K562 (cell line): Measurements from ENCODE around the gene DESI2. TPM values are rescaled to one million over a fixed set of nuclear protein-coding genes. Genes with fewer than 3 reads are reported as not detected.
A peak's percentile ranks its signal among the peaks of the same experiment; 100 is the strongest.
"Not testable (repeated sequence)": the region's sequence is repeated elsewhere in the genome, so short reads cannot be mapped to it uniquely, and the experiment has no call there.

Source experiments
- ATAC-seq: fragments of 200-7000 bp; cut with Tn5 transposase; 3 replicates; pipeline ENCODE4 v1.9.1; 2020; ENCODE audit warnings: moderate library complexity
- BruUV-seq: library from RNA; stranded (reverse); fragments of 400-500 nt; replicated peaks from 2 replicates; lab custom pipeline; 2021; lab: Mats Ljungman, UMichigan
- CTCF ChIA-PET: fragments of 300-600 bp; formaldehyde crosslinking; extraction: SDS; loops from one replicate; lab custom pipeline; 2021; ENCODE audit warnings: low intra/inter-chr PET ratio; lab: Yijun Ruan, JAX
- POLR2A ChIA-PET: fragments of 300-600, 350-650 bp; sonication (Branson Sonifier 250); formaldehyde crosslinking; extraction: SDS; loops from one replicate; lab custom pipeline; 2021; ENCODE audit warnings: antibody characterized with exemption, inconsistent platforms; lab: Yijun Ruan, JAX
- DNase-seq, 4 experiments: peaks; one replicate each; pipeline versions ENCODE4 v3.0.0 to v3.0.0-alpha.2; 2011 to 2018; ENCODE audit warnings: low spot score in 3 of 4, mixed read lengths in 3 of 4; ENCODE audit errors: extremely low read depth in 1 of 4
- FAIRE-seq: peaks from 2 replicates; lab custom pipeline; 2011; peaks lifted over from hg19 to GRCh38; lab: Jason Lieb, UNC
- H2AFZ ChIP-seq: 2 replicates; pipeline ENCODE4 v1.6.0; 2011; ENCODE audit warnings: low read depth, low read length, control low read depth, inconsistent platforms
- H3K27ac ChIP-seq: fragments of 200-600 bp; 3 replicates; pipeline ENCODE4 v1.8.0; 2011; ENCODE audit warnings: low read depth, mild to moderate bottlenecking, control low read depth, inconsistent platforms, low read length, moderate library complexity, mixed read lengths; ENCODE audit errors: extremely low read depth
- H3K27me3 ChIP-seq, 2 experiments: fragments of 300-600 bp in 1 of 2; 2 replicates in 1 of 2; 3 replicates in 1 of 2; pipeline versions ENCODE4 v1.6.0 to v1.8.0; 2011; ENCODE audit warnings: inconsistent platforms in 2 of 2, low read length in 2 of 2, mild to moderate bottlenecking in 1 of 2, mixed read lengths in 1 of 2, moderate library complexity in 1 of 2; ENCODE audit not compliant: control insufficient read depth in 2 of 2, insufficient read depth in 2 of 2
- H3K36me3 ChIP-seq: fragments of 300-600 bp; 3 replicates; pipeline ENCODE4 v1.8.0; 2011; ENCODE audit warnings: mild to moderate bottlenecking, low read length, inconsistent platforms; ENCODE audit not compliant: control insufficient read depth, insufficient read depth
- H3K4me1 ChIP-seq, 2 experiments: fragments of 200-600 bp in 1 of 2; replicated peaks in 1 of 2; 2 replicates in 1 of 2; 3 replicates in 1 of 2; pipeline versions ENCODE4 v1.5.1 to v1.8.0; 2011; ENCODE audit warnings: inconsistent platforms in 2 of 2, low read length in 2 of 2, mild to moderate bottlenecking in 1 of 2, mixed read lengths in 1 of 2, moderate library complexity in 1 of 2; ENCODE audit not compliant: control insufficient read depth in 2 of 2, insufficient read depth in 2 of 2
- H3K4me2 ChIP-seq: 2 replicates; pipeline ENCODE4 v1.6.1; 2011; ENCODE audit warnings: low read length, control low read depth, inconsistent platforms, mixed read lengths; ENCODE audit not compliant: insufficient read depth
- H3K4me3 ChIP-seq: fragments of 200-600 bp; sonication (generic), shearing (Covaris generic); 2 replicates; pipeline ENCODE4 v1.5.1; 2016; ENCODE audit warnings: control low read depth, inconsistent platforms
- H3K79me2 ChIP-seq: fragments of 200-600 bp; 3 replicates; pipeline ENCODE4 v1.8.0; 2011; ENCODE audit warnings: low read length, inconsistent platforms; ENCODE audit not compliant: control insufficient read depth, insufficient read depth
- H3K9ac ChIP-seq, 2 experiments: 2 replicates each; pipeline versions ENCODE4 v1.6.0 to v1.6.1; 2011; ENCODE audit warnings: low read depth in 2 of 2, low read length in 2 of 2, control low read depth in 1 of 2, inconsistent platforms in 1 of 2, mild to moderate bottlenecking in 1 of 2, mixed read lengths in 1 of 2; ENCODE audit not compliant: insufficient read depth in 1 of 2
- H3K9me1 ChIP-seq: one replicate; pipeline ENCODE4 v1.6.0; 2011; ENCODE audit warnings: inconsistent platforms, mild to moderate bottlenecking, low read length, moderate library complexity; ENCODE audit not compliant: control insufficient read depth, insufficient read depth
- H3K9me3 ChIP-seq: replicated peaks from 2 replicates; pipeline ENCODE4 v1.5.1; 2011; ENCODE audit warnings: low read depth, low read length, inconsistent platforms; ENCODE audit not compliant: control insufficient read depth, insufficient read depth
- H4K20me1 ChIP-seq: replicated peaks from 2 replicates; pipeline ENCODE4 v1.6.1; 2011; ENCODE audit warnings: low read length, inconsistent platforms, mixed read lengths; ENCODE audit not compliant: control insufficient read depth, insufficient read depth
- CEBPG ChIP-seq, 3 experiments: fragments of 200-800 bp in 1 of 3; sonication (Bioruptor generic) in 1 of 3; sonication (generic) in 1 of 3; formaldehyde crosslinking in 1 of 3; IDR thresholded peaks in 2 of 3; conservative IDR thresholded peaks in 1 of 3; 2 replicates each; pipeline versions ENCODE4 v1.6.1 to v1.8.0; 2016 to 2022; ENCODE audit warnings: missing compliant biosample characterization in 2 of 3, missing genetic modification characterization in 2 of 3, mild to moderate bottlenecking in 1 of 3, missing genetic modification reagents in 1 of 3
- NFYB ChIP-seq: IDR thresholded peaks from 2 replicates; pipeline ENCODE4 v1.6.1; 2011; ENCODE audit warnings: mild to moderate bottlenecking, moderate library complexity; ENCODE audit not compliant: insufficient read length; ENCODE audit errors: extremely low read depth
- SMAD2 ChIP-seq: fragments of 150-350 bp; IDR thresholded peaks from 2 replicates; pipeline ENCODE4 v1.6.1; 2014; ENCODE audit warnings: low read depth, mild to moderate bottlenecking, low read length
- TRIM24 ChIP-seq, 2 experiments: fragments of 450-650 bp; IDR thresholded peaks; 2 replicates each; pipeline ENCODE4 v1.6.1; 2016
- ZNF316 ChIP-seq: fragments of 450-650 bp; IDR thresholded peaks from 2 replicates; pipeline ENCODE4 v1.6.1; 2016
- WGBS: fragments of 100-300 bp; shearing (Covaris generic); methylation state at CpG from one replicate; pipeline ENCODE4 v1.1.6; 2016; ENCODE audit warnings: low coverage, mixed read lengths; ENCODE audit not compliant: insufficient coverage; ENCODE audit errors: missing lambda C conversion rate; 5-methylcytosine and 5-hydroxymethylcytosine counted together
- in situ Hi-C: fragments of 300-500 bp; cut with MboI; formaldehyde crosslinking; loops from 4 replicates; pipeline ENCODE4 v1.15.0; 2018; ENCODE audit warnings: inconsistent platforms, mixed read lengths
- intact Hi-C: fragments of 100-400 bp; cut with micrococcal nuclease; formaldehyde crosslinking; loops from 2 replicates; pipeline ENCODE4 v1.14.2; 2022
- polyA plus RNA-seq, 8 experiments: library from polyadenylated mRNA; depleted of rRNA in 4 of 8; stranded (reverse) in 5 of 8; unstranded in 3 of 8; fragments of >200 nt; fragmentation: Nextera tagmentation in 2 of 8; fragmentation: Illumina TruSeq in 1 of 8; extraction: Ambion mirVana in 2 of 8; extraction: Trizol in 1 of 8; gene quantifications; 2 replicates each; pipeline versions ENCODE4 v1.2.1 to v1.2.3, GENCODE V29; 2011 to 2014; ENCODE audit warnings: inconsistent platforms in 1 of 8, missing spikeins in 1 of 8
- total RNA-seq, 7 experiments: library from RNA; depleted of rRNA in 6 of 7; stranded (reverse); fragments of >200 nt in 6 of 7; fragmentation: Illumina TruSeq in 2 of 7; extraction: Trizol in 2 of 7; gene quantifications; 2 replicates each; pipeline versions ENCODE4 v1.2.1 to v1.2.3, GENCODE V29; 2011 to 2021; ENCODE audit warnings: low replicate concordance in 1 of 7

Gene DESI2
- total and polyA plus RNA-seq, 9 of the 15 experiments (the other 6 are each of a cell fraction or from before 2014, with no cell fraction given): 17.4 to 59.4 (median 38.4) TPM

DNA sequence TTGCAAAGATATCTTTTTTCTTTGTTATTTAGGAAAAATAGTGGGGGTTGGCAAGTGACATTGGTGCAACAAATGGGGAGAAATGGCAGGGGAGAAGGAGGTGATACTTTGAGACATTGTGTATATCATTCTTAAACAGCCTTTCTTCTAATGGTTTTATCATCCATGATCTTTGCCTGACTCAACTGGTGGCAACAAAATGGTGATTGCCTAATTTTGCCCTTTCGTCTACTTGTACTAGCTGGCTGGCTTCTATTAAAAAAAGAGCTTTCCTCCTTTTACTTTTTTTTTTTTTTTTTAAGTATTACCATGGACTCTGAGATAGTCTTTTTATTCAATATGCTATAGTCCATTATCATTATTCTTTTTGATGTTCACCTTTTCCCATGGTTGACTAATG is 27.7 kb downstream of the DESI2 start:
- H3K9me3 ChIP-seq: no peaks in the 10 kb centered on the region
- H3K27me3 ChIP-seq: no peaks in the 10 kb centered on the region
- POLR2A ChIA-PET: interaction anchor here (0.7 to 1.1 kb wide), 4 partner anchors 20 to 785 kb away, joined by 3 to 4 read pairs (median 3); no protein-coding TSS in a partner anchor
- H3K9ac ChIP-seq: no peak overlapping the region
- H3K4me2 ChIP-seq: no peak overlapping the region
- WGBS: 78% methylated on average over 1 of the region's 1 CpG
- H3K36me3 ChIP-seq: peaks cover 12% of the 10 kb centered on the region; the same call in 2 of the 3 replicates
- peaks cover 29% of the 10 kb centered on the region for H3K79me2 ChIP-seq
- H2AFZ ChIP-seq: no peak overlapping the region
- no peak for FAIRE-seq
- BruUV-seq: no TSS peak
- no peak overlapping the region for H3K27ac ChIP-seq
- no peaks in the 10 kb centered on the region for H4K20me1 ChIP-seq
- TF ChIP-seq TRIM24 (IDR thresholded peaks at IDR 0.05) (peak in 1 of 2 experiments; percentile 21; a peak in 2 of 4 replicates), SMAD2 (no peak), CEBPG (CRISPR knock-in tag; IDR thresholded peaks at IDR 0.05) (no peak), CEBPG (tag; conservative IDR thresholded peaks at IDR 0.05 in 1 of 2, IDR thresholded peaks at IDR 0.05 in 1 of 2) (peak in 1 of 2 experiments; percentile 66; a peak in 2 of 4 replicates)
- no peaks in the 10 kb centered on the region for H3K9me1 ChIP-seq
- no peak for DNase-seq
- in situ Hi-C loops: no loop called here
- H3K4me3 ChIP-seq: no peak overlapping the region
- intact Hi-C loops: no loop called here
- CTCF ChIA-PET: no interaction called here
- no peaks in the 10 kb centered on the region for H3K4me1 ChIP-seq
- no peak for ATAC-seq

DNA sequence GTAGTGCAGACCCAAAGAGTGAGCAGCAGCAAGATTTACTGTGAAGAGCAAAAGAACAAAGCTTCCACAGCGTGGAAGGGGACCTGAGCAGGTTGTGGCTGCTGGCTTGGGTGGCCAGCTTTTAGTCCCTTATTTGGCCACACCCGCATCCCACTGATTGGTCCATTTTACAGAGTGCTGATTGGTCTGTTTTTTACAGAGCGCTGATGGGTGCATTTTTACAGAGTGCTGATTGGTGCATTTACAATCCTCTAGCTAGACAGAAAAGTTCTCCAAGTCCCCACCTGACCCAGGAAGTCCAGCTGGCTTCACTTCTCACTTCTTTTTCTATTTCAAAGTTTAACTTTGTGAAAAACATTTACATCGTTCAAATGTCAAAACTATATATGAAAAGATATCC is 29.2 kb downstream of the DESI2 start:
- peaks cover 22% of the 10 kb centered on the region; the same call in 2 of the 3 replicates for H3K79me2 ChIP-seq
- not testable (repeated sequence) for H2AFZ ChIP-seq, H3K9me1 ChIP-seq, H4K20me1 ChIP-seq
- TF ChIP-seq NFYB (peak; percentile 24), ZNF316 (peak; percentile 57)
- TF ChIP-seq, all 486 proteins: peak for 2; not testable (repeated sequence) for 484
- H3K4me3 ChIP-seq, H3K9me3 ChIP-seq, H3K4me2 ChIP-seq, H3K9ac ChIP-seq, in situ Hi-C loops, DNase-seq, BruUV-seq, intact Hi-C loops, H3K4me1 ChIP-seq, FAIRE-seq, H3K27ac ChIP-seq, H3K27me3 ChIP-seq, CTCF ChIA-PET: not testable (repeated sequence)
- 100% methylated on average over 4 of the region's 4 CpGs for WGBS
- ATAC-seq: 0 out of 3 replicates have a peak, but pooled peaks have one; percentile 26
- POLR2A ChIA-PET: interaction anchor here (0.8 kb wide), 1 partner anchor 8 kb away, joined by 3 read pairs; no protein-coding TSS in a partner anchor
- peaks cover 19% of the 10 kb centered on the region; the same call in 2 of the 3 replicates for H3K36me3 ChIP-seq
